Endothelial cell of umbilical vein (primary cell): Measurements from ENCODE around the gene RBM26. TPM values are rescaled to one million over a fixed set of nuclear protein-coding genes. Genes with fewer than 3 reads are reported as not detected.
A peak's percentile ranks its signal among the peaks of the same experiment; 100 is the strongest.

Experiments used
- BruUV-seq: library from RNA; stranded (reverse); fragments of 400-500 nt; replicated peaks from 2 replicates; lab custom pipeline; 2021; lab: Mats Ljungman, UMichigan
- CTCF ChIA-PET: fragments of 300-600, 350-600 bp; sonication (Branson Sonifier 250); formaldehyde crosslinking; loops from one replicate; lab custom pipeline; 2021; ENCODE audit warnings: antibody characterized with exemption, inconsistent platforms; lab: Charles Lee
- POLR2A ChIA-PET: fragments of 300-600, 350-600 bp; sonication (Branson Sonifier 250); formaldehyde crosslinking; loops from one replicate; lab custom pipeline; 2021; ENCODE audit warnings: antibody characterized with exemption, inconsistent platforms; lab: Charles Lee
- DNase-seq: peaks from one replicate; pipeline ENCODE4 v3.0.0-alpha.2; 2011; ENCODE audit warnings: low read depth, low spot score
- FAIRE-seq: peaks from 2 replicates; lab custom pipeline; 2011; peaks lifted over from hg19 to GRCh38; lab: Jason Lieb, UNC
- H2AFZ ChIP-seq: 2 replicates; pipeline ENCODE4 v1.6.0; 2012; ENCODE audit warnings: low read depth, low read length, control low read depth, inconsistent platforms
- H3K27ac ChIP-seq: 2 replicates; pipeline ENCODE4 v1.5.1; 2011; ENCODE audit warnings: low read depth, mild to moderate bottlenecking, control low read depth, low read length, moderate library complexity; ENCODE audit not compliant: insufficient read depth
- H3K27me3 ChIP-seq, 2 experiments: 2 replicates each; pipeline versions ENCODE4 v1.6.0 to v1.6.1; 2011; ENCODE audit warnings: low read length in 2 of 2, mixed read lengths in 1 of 2; ENCODE audit not compliant: control insufficient read depth in 2 of 2, insufficient read depth in 2 of 2
- H3K36me3 ChIP-seq, 2 experiments: 2 replicates in 1 of 2; 3 replicates in 1 of 2; pipeline ENCODE4 v1.5.1; 2011; ENCODE audit warnings: low read length in 2 of 2, mild to moderate bottlenecking in 1 of 2, moderate library complexity in 1 of 2; ENCODE audit not compliant: control insufficient read depth in 2 of 2, insufficient read depth in 2 of 2; ENCODE audit errors: extremely low read depth in 1 of 2
- H3K4me1 ChIP-seq: 3 replicates; pipeline ENCODE4 v1.5.1; 2011; ENCODE audit warnings: mild to moderate bottlenecking, low read length; ENCODE audit not compliant: control insufficient read depth, insufficient read depth; ENCODE audit errors: extremely low read depth
- H3K4me2 ChIP-seq: 2 replicates; pipeline ENCODE4 v1.6.1; 2011; ENCODE audit warnings: low read length, control low read depth, mixed read lengths; ENCODE audit not compliant: insufficient read depth
- H3K4me3 ChIP-seq, 3 experiments: fragments of 200-600 bp in 1 of 3; sonication (generic), shearing (Covaris generic) in 1 of 3; replicated peaks in 1 of 3; 2 replicates each; pipeline ENCODE4 v1.5.1; 2011 to 2016; ENCODE audit warnings: control low read depth in 3 of 3, low read length in 3 of 3, mild to moderate bottlenecking in 2 of 3, inconsistent platforms in 1 of 3, low read depth in 1 of 3, moderate library complexity in 1 of 3; ENCODE audit not compliant: insufficient read depth in 1 of 3
- H3K79me2 ChIP-seq: 2 replicates; pipeline ENCODE4 v1.6.0; 2012; ENCODE audit warnings: low read length, inconsistent platforms; ENCODE audit not compliant: control insufficient read depth, insufficient read depth
- H3K9ac ChIP-seq: replicated peaks from 2 replicates; pipeline ENCODE3; 2011; ENCODE audit warnings: low read length, control low read depth; ENCODE audit not compliant: insufficient read depth; ENCODE audit errors: extremely low read depth
- H3K9me1 ChIP-seq: replicated peaks from 3 replicates; pipeline ENCODE4 v1.6.0; 2011; ENCODE audit warnings: mild to moderate bottlenecking, low read length; ENCODE audit not compliant: control insufficient read depth, insufficient read depth; ENCODE audit errors: extremely low read depth
- H3K9me3 ChIP-seq: replicated peaks from 2 replicates; pipeline ENCODE4 v1.5.1; 2012; ENCODE audit warnings: low read length, inconsistent platforms; ENCODE audit not compliant: control insufficient read depth, insufficient read depth
- H4K20me1 ChIP-seq: replicated peaks from 2 replicates; pipeline ENCODE3; 2011; ENCODE audit warnings: mild to moderate bottlenecking, low read length; ENCODE audit not compliant: control insufficient read depth, insufficient read depth; ENCODE audit errors: extremely low read depth
- CTCF ChIP-seq, 2 donors: IDR thresholded peaks; 1 replicate in 1 of 2; 2 replicates in 1 of 2; pipeline ENCODE4 v1.5.1; 2011; ENCODE audit warnings: low read length in 2 of 2, mild to moderate bottlenecking in 2 of 2, moderate library complexity in 2 of 2, control low read depth in 1 of 2, inconsistent platforms in 1 of 2, low read depth in 1 of 2; ENCODE audit not compliant: insufficient read depth in 1 of 2; ENCODE audit errors: extremely low read depth in 1 of 2
- EZH2 ChIP-seq: IDR thresholded peaks from 2 replicates; pipeline ENCODE4 v1.6.1; 2012; ENCODE audit warnings: borderline replicate concordance, low read depth, mild to moderate bottlenecking, moderate library complexity, low read length, inconsistent platforms; ENCODE audit not compliant: severe bottlenecking
- FOS ChIP-seq: IDR thresholded peaks from 2 replicates; pipeline ENCODE4 v1.6.1; 2011; ENCODE audit warnings: mild to moderate bottlenecking, low read length, moderate library complexity, borderline replicate concordance; ENCODE audit not compliant: insufficient read depth
- GATA2 ChIP-seq: IDR thresholded peaks from 2 replicates; pipeline ENCODE4 v1.7.0; 2011; ENCODE audit warnings: low read depth, mild to moderate bottlenecking, moderate library complexity, mixed read lengths, low read length; ENCODE audit not compliant: insufficient read length, insufficient read depth
- MAX ChIP-seq: IDR thresholded peaks from 2 replicates; pipeline ENCODE4 v1.6.1; 2011; ENCODE audit not compliant: insufficient read depth, insufficient read length
- dilution Hi-C: fragments of 300-500 bp; cut with MboI; formaldehyde crosslinking; loops from one replicate; pipeline ENCODE4 v1.15.0; 2019; ENCODE audit warnings: low sequenced_read_pairs; ENCODE audit not compliant: extremely low pct_ligation_motif_present
- intact Hi-C: fragments of 100-400 bp; cut with micrococcal nuclease; formaldehyde crosslinking; loops from one replicate; pipeline ENCODE4 v1.10.0; 2022
- polyA plus RNA-seq, 4 experiments: library from polyadenylated mRNA; depleted of rRNA in 3 of 4; stranded (reverse) in 3 of 4; unstranded in 1 of 4; fragments of >200 nt; gene quantifications; 2 replicates each; pipeline versions ENCODE4 v1.2.1 to v1.2.3, GENCODE V29; 2011 to 2012; ENCODE audit warnings: missing spikeins in 1 of 4
- total RNA-seq: library from RNA; stranded (reverse); gene quantifications from 2 replicates; pipeline ENCODE4 v1.2.3, GENCODE V29; 2021

RBM26 gene
- total and polyA plus RNA-seq, 2 donors (not counting 3 experiments of a cell fraction or from before 2014, with no cell fraction given), result 14.8 to 54.3 TPM

GRCh38 chr13:79403113-79403512 is 2.9 kb downstream of the RBM26 start:
- CTCF ChIA-PET, result interaction anchor here (2.6 kb wide), 2 partner anchors 11 to 21 kb away, joined by 8 to 20 read pairs; no protein-coding TSS in a partner anchor

More at GRCh38 chr13:79403113-79403512, 2.9 kb downstream of the RBM26 start:
- Histone ChIP-seq H3K27ac (no peak overlapping the region), H3K9me3 (no peaks in the 10 kb centered on the region), H3K79me2 (peaks cover 78% of the 10 kb centered on the region), H3K4me2 (peak overlapping the region; percentile 96), H3K4me3 (peak overlapping the region in 1 of 3 experiments; percentile 99), H3K9me1 (no peaks in the 10 kb centered on the region), H3K4me1 (peaks cover 44% of the 10 kb centered on the region), H3K9ac (no peak overlapping the region), H3K27me3 (no peaks in the 10 kb centered on the region), H2AFZ (no peak overlapping the region), H4K20me1 (peaks cover 8% of the 10 kb centered on the region), H3K36me3 (peaks cover 0 to 2% of the 10 kb centered on the region in 2 experiments)
- intact Hi-C loops (no loop called here), dilution Hi-C loops (no loop called here)
- TF ChIP-seq EZH2 (no peak), FOS (no peak), CTCF (IDR thresholded peaks at IDR 0.05; ENCODE audit: extremely low read depth in 1 of 2, insufficient read depth in 1 of 2, low read depth in 1 of 2, low read length in 2 of 2) (no peak), MAX (no peak), GATA2 (no peak)
- DNase-seq, result no peak
- BruUV-seq, result no TSS peak
- POLR2A ChIA-PET, result no interaction called here
- FAIRE-seq, result no peak
